Mesenchymal stem cell (in vitro differentiated cells and primary cell): ENCODE results near the gene CRHR2.

Experiments used
- DNase-seq: peaks from one replicate; pipeline ENCODE4 v3.0.0-alpha.2; 2013
- H2AFZ ChIP-seq: one replicate; pipeline ENCODE4 v1.6.1; 2013; ENCODE audit warnings: low read depth, mild to moderate bottlenecking, control low read depth, inconsistent platforms, low read length, moderate library complexity
- H2AK5ac ChIP-seq: 2 replicates; pipeline ENCODE4 v1.6.1; 2013; ENCODE audit warnings: low read length, moderate library complexity, mild to moderate bottlenecking, inconsistent platforms; ENCODE audit not compliant: severe bottlenecking
- H2BK120ac ChIP-seq: one replicate; pipeline ENCODE4 v1.6.1; 2013; ENCODE audit warnings: low read depth, mild to moderate bottlenecking, inconsistent platforms, low read length, moderate library complexity
- H2BK12ac ChIP-seq, 2 experiments: one replicate each; pipeline ENCODE4 v1.6.1; 2013; ENCODE audit warnings: inconsistent platforms in 2 of 2, low read length in 2 of 2, mild to moderate bottlenecking in 2 of 2, moderate library complexity in 2 of 2, control low read depth in 1 of 2
- H2BK15ac ChIP-seq: one replicate; pipeline ENCODE4 v1.6.1; 2013; ENCODE audit warnings: mild to moderate bottlenecking, low read depth, inconsistent platforms; ENCODE audit not compliant: poor library complexity, severe bottlenecking
- H2BK5ac ChIP-seq: 2 replicates; pipeline ENCODE4 v1.6.1; 2013; ENCODE audit warnings: low read depth, mild to moderate bottlenecking, low read length, control low read depth, inconsistent platforms; ENCODE audit not compliant: poor library complexity, severe bottlenecking
- H3K14ac ChIP-seq, 2 experiments: one replicate each; pipeline ENCODE4 v1.6.1; 2013; ENCODE audit warnings: inconsistent platforms in 2 of 2, low read length in 2 of 2, control low read depth in 1 of 2, mild to moderate bottlenecking in 1 of 2, moderate library complexity in 1 of 2
- H3K18ac ChIP-seq, 2 experiments: one replicate each; pipeline ENCODE4 v1.6.1; 2013; ENCODE audit warnings: inconsistent platforms in 2 of 2, low read length in 2 of 2, control low read depth in 1 of 2, low read depth in 1 of 2, mild to moderate bottlenecking in 1 of 2
- H3K23ac ChIP-seq, 2 experiments: one replicate each; pipeline ENCODE4 v1.6.1; 2013; ENCODE audit warnings: inconsistent platforms in 2 of 2, low read length in 2 of 2, mild to moderate bottlenecking in 2 of 2, moderate library complexity in 2 of 2, control low read depth in 1 of 2
- H3K27ac ChIP-seq: 2 replicates; pipeline ENCODE4 v1.5.1; 2013; ENCODE audit warnings: mild to moderate bottlenecking, moderate library complexity, low read length, control low read depth, inconsistent platforms; ENCODE audit not compliant: poor library complexity, severe bottlenecking
- H3K27me3 ChIP-seq, 2 experiments: 2 replicates each; pipeline versions ENCODE4 v1.6.1 to v1.7.0; 2013; ENCODE audit warnings: low read length in 2 of 2, mild to moderate bottlenecking in 2 of 2, moderate library complexity in 2 of 2, control low read depth in 1 of 2, inconsistent platforms in 1 of 2; ENCODE audit not compliant: control insufficient read depth in 1 of 2, insufficient read depth in 1 of 2
- H3K36me3 ChIP-seq, 2 experiments: 2 replicates each; pipeline versions ENCODE4 v1.6.1 to v1.7.0; 2013; ENCODE audit warnings: low read length in 2 of 2, control low read depth in 1 of 2, inconsistent platforms in 1 of 2, low read depth in 1 of 2, mild to moderate bottlenecking in 1 of 2; ENCODE audit not compliant: insufficient read depth in 2 of 2, control insufficient read depth in 1 of 2
- H3K4ac ChIP-seq, 2 experiments: one replicate each; pipeline ENCODE4 v1.6.1; 2013; ENCODE audit warnings: inconsistent platforms in 2 of 2, low read length in 2 of 2, mild to moderate bottlenecking in 2 of 2, moderate library complexity in 2 of 2, control low read depth in 1 of 2, low read depth in 1 of 2
- H3K4me1 ChIP-seq: 2 replicates; pipeline ENCODE4 v1.6.1; 2013; ENCODE audit warnings: low read depth, low read length, control low read depth; ENCODE audit not compliant: control insufficient read depth, insufficient read depth
- H3K4me2 ChIP-seq: 2 replicates; pipeline ENCODE4 v1.6.1; 2013; ENCODE audit warnings: low read length, mild to moderate bottlenecking, inconsistent platforms; ENCODE audit not compliant: poor library complexity, severe bottlenecking
- H3K4me3 ChIP-seq, 2 experiments: 2 replicates each; pipeline versions ENCODE4 v1.5.1 to v1.7.0; 2013; ENCODE audit warnings: low read length in 2 of 2, mild to moderate bottlenecking in 2 of 2, control low read depth in 1 of 2, low read depth in 1 of 2; ENCODE audit not compliant: insufficient read depth in 1 of 2
- H3K79me1 ChIP-seq: replicated peaks from 2 replicates; pipeline ENCODE4 v1.6.1; 2013; ENCODE audit warnings: mild to moderate bottlenecking, control low read depth, low read length, inconsistent platforms; ENCODE audit not compliant: poor library complexity, severe bottlenecking
- H3K9ac ChIP-seq: 2 replicates; pipeline ENCODE4 v1.7.0; 2013; ENCODE audit warnings: mild to moderate bottlenecking, low read length, moderate library complexity
- H3K9me3 ChIP-seq: 2 replicates; pipeline ENCODE4 v1.7.0; 2013; ENCODE audit warnings: mild to moderate bottlenecking, low read length; ENCODE audit not compliant: control insufficient read depth
- H4K8ac ChIP-seq: one replicate; pipeline ENCODE4 v1.6.1; 2013; ENCODE audit warnings: inconsistent platforms, mild to moderate bottlenecking, low read length, moderate library complexity
- H4K91ac ChIP-seq: one replicate; pipeline ENCODE4 v1.6.1; 2013; ENCODE audit warnings: mild to moderate bottlenecking, low read length, inconsistent platforms
- WGBS: methylation state at CpG from one replicate; pipeline ENCODE4 v1.1.7; 2013; ENCODE audit warnings: mixed read lengths; 5-methylcytosine and 5-hydroxymethylcytosine counted together

The CRHR2 gene

DNA sequence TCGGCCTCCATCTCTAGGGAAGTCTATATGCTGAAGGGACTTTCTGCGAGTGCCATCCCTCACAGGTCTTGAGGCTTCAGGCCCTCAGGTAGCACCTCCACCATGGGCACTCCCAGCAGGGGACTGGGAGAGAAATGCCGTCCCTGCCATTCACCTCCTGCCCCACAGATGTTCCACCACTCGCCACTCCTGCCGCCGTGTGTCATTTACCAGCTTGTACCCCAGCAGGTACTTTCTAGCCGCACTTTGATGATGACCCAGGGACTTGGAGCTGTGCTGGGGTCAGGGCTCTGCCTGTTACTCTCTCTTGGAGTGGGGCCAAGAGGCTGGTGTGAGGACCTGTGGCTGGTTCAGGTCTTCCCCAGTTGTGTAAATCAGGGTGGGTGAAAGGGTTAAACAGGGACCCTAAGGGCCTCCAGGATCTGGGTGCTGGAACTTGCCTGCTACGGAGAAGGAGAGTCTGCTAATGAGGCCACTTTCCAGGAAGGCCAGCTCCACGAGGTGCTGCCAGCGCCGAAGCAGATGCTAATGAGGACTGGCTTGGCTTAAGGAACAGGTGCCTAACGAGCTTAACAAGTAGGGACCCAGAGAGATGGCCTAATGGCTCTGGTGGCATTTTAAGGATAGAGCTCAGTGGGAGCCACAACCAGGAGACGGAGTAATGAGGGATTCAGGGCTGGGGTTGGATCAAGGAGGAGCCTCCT, 32.4 kb downstream of the CRHR2 start:
- Histone ChIP-seq H3K4ac (no peak overlapping the region), H2BK5ac (no peak overlapping the region), H3K4me2 (no peak overlapping the region), H4K91ac (no peak overlapping the region), H3K79me1 (peaks cover 8% of the 10 kb centered on the region), H3K36me3 (peaks cover 24 to 62% of the 10 kb centered on the region in 2 experiments), H4K8ac (no peak overlapping the region), H3K27me3 (peaks cover 0 to 3% of the 10 kb centered on the region in 2 experiments), H2BK12ac (no peak overlapping the region), H3K4me3 (no peak overlapping the region), H3K4me1 (peaks cover 3% of the 10 kb centered on the region), H2BK120ac (no peak overlapping the region), H3K18ac (no peak overlapping the region), H3K9ac (no peak overlapping the region), H3K9me3 (no peaks in the 10 kb centered on the region), H2AK5ac (no peak overlapping the region), H3K27ac (no peak overlapping the region), H2BK15ac (no peak overlapping the region), H2AFZ (no peak overlapping the region), H3K23ac (no peak overlapping the region), H3K14ac (no peak overlapping the region)
- 91% methylated on average over 13 of the region's 13 CpGs for WGBS
- DNase-seq: no peak

GRCh38 chr7:30648744-30649540, 33.3 kb downstream of the CRHR2 start:
- DNase-seq: no peak
- H3K9ac ChIP-seq: no peak overlapping the region
- H2BK12ac ChIP-seq: no peak overlapping the region
- no peak overlapping the region for H3K23ac ChIP-seq
- H3K27ac ChIP-seq: no peak overlapping the region
- H3K79me1 ChIP-seq: peaks cover 10% of the 10 kb centered on the region
- no peak overlapping the region for H3K14ac ChIP-seq
- no peak overlapping the region for H2BK5ac ChIP-seq
- H3K4ac ChIP-seq: no peak overlapping the region
- H3K36me3 ChIP-seq: peaks cover 32 to 59% of the 10 kb centered on the region in 2 experiments
- no peak overlapping the region for H4K91ac ChIP-seq
- peaks cover 0 to 3% of the 10 kb centered on the region in 2 experiments for H3K27me3 ChIP-seq
- H4K8ac ChIP-seq: no peak overlapping the region
- H2AFZ ChIP-seq: no peak overlapping the region
- H3K9me3 ChIP-seq: no peaks in the 10 kb centered on the region
- H2BK120ac ChIP-seq: no peak overlapping the region
- no peak overlapping the region for H2BK15ac ChIP-seq
- 95% methylated on average over 13 of the region's 15 CpGs for WGBS
- H3K4me3 ChIP-seq: no peak overlapping the region
- H3K18ac ChIP-seq: no peak overlapping the region
- no peak overlapping the region for H2AK5ac ChIP-seq
- H3K4me2 ChIP-seq: no peak overlapping the region
- peaks cover 3% of the 10 kb centered on the region for H3K4me1 ChIP-seq

- Histone ChIP-seq H3K9ac (no peak overlapping the region), H3K4ac (no peak overlapping the region), H2BK15ac (no peak overlapping the region), H2BK12ac (no peak overlapping the region), H3K14ac (no peak overlapping the region), H3K27ac (no peak overlapping the region), H3K27me3 (no peaks in the 10 kb centered on the region), H4K8ac (no peak overlapping the region), H2AFZ (no peak overlapping the region), H3K4me1 (peaks cover 3% of the 10 kb centered on the region), H2BK120ac (no peak overlapping the region), H3K4me3 (no peak overlapping the region), H3K36me3 (peaks cover 40 to 48% of the 10 kb centered on the region in 2 experiments), H2AK5ac (no peak overlapping the region), H3K79me1 (peaks cover 18% of the 10 kb centered on the region), H4K91ac (no peak overlapping the region), H3K18ac (no peak overlapping the region), H3K9me3 (no peaks in the 10 kb centered on the region), H2BK5ac (no peak overlapping the region), H3K4me2 (no peak overlapping the region), H3K23ac (no peak overlapping the region)
- no peak for DNase-seq
- 89% methylated on average over 10 of the region's 10 CpGs for WGBS
These were observed 34.5 kb downstream of the CRHR2 start for GRCh38 chr7:30647589-30648364.

- no peak overlapping the region for H3K14ac ChIP-seq
- H2AFZ ChIP-seq: no peak overlapping the region
- H3K9ac ChIP-seq: no peak overlapping the region
- no peak overlapping the region for H3K4ac ChIP-seq
- no peak overlapping the region for H3K4me2 ChIP-seq
- H4K8ac ChIP-seq: no peak overlapping the region
- peaks cover 3% of the 10 kb centered on the region for H3K4me1 ChIP-seq
- H3K36me3 ChIP-seq: peaks cover 39 to 42% of the 10 kb centered on the region in 2 experiments
- H2BK5ac ChIP-seq: no peak overlapping the region
- no peak overlapping the region for H3K27ac ChIP-seq
- H2AK5ac ChIP-seq: no peak overlapping the region
- no peak overlapping the region for H2BK12ac ChIP-seq
- H3K27me3 ChIP-seq: no peaks in the 10 kb centered on the region
- no peak overlapping the region for H2BK120ac ChIP-seq
- H3K18ac ChIP-seq: no peak overlapping the region
- peaks cover 17% of the 10 kb centered on the region for H3K79me1 ChIP-seq
- H3K9me3 ChIP-seq: no peaks in the 10 kb centered on the region
- H2BK15ac ChIP-seq: no peak overlapping the region
- H4K91ac ChIP-seq: peak overlapping the region; percentile 45
- H3K23ac ChIP-seq: no peak overlapping the region
- 99% methylated on average over 12 of the region's 12 CpGs for WGBS
- DNase-seq: no peak
- H3K4me3 ChIP-seq: peak overlapping the region in 1 of 2 experiments; percentile 12
These were observed 36.1 kb downstream of the CRHR2 start for GRCh38 chr7:30646154-30646553.
